Suprapubic skin (tissue), 4 donors: ENCODE data around the gene PKN1. TPM values are rescaled to one million over a fixed set of nuclear protein-coding genes. Genes with fewer than 3 reads are reported as not detected.

Experiments
- DNase-seq, 2 donors: peaks; one replicate each; pipeline ENCODE4 v3.0.0-alpha.2; 2019; ENCODE audit warnings: low spot score in 2 of 2
- H3K27ac ChIP-seq: fragments of 200-600 bp; sonication (generic); one replicate; pipeline ENCODE4 v1.5.1; 2019
- H3K27me3 ChIP-seq: fragments of 200-600 bp; sonication (generic); one replicate; pipeline ENCODE4 v1.5.1; 2019
- H3K36me3 ChIP-seq: fragments of 200-600 bp; sonication (generic); one replicate; pipeline ENCODE4 v1.5.1; 2019
- H3K4me1 ChIP-seq: fragments of 200-600 bp; sonication (generic); one replicate; pipeline ENCODE4 v1.5.1; 2019
- H3K4me3 ChIP-seq: fragments of 200-600 bp; sonication (generic); one replicate; pipeline ENCODE4 v1.5.1; 2019; ENCODE audit warnings: mild to moderate bottlenecking
- H3K9me3 ChIP-seq: fragments of 200-600 bp; sonication (generic); one replicate; pipeline ENCODE4 v1.5.1; 2019
- EP300 ChIP-seq: sonication (generic); formaldehyde crosslinking; IDR thresholded peaks from one replicate; pipeline ENCODE4 v1.6.1; 2017; ENCODE audit warnings: antibody characterized with exemption
- POLR2A ChIP-seq, 2 donors: fragments of 450-650 bp; IDR thresholded peaks; one replicate each; pipeline ENCODE4 v1.6.1; 2017; ENCODE audit warnings: antibody characterized with exemption in 2 of 2, mild to moderate bottlenecking in 2 of 2, moderate library complexity in 2 of 2
- POLR2AphosphoS5 ChIP-seq, 3 donors: sonication (generic); formaldehyde crosslinking; IDR thresholded peaks; one replicate each; pipeline ENCODE4 v1.6.1; 2017; ENCODE audit warnings: antibody characterized with exemption in 3 of 3
- WGBS: methylation state at CpG from one replicate; pipeline ENCODE4 v1.1.5; 2018; 5-methylcytosine and 5-hydroxymethylcytosine counted together
- total RNA-seq, 4 donors: library from RNA; depleted of rRNA; stranded (reverse); fragments of >200 nt; gene quantifications; one replicate each; pipeline ENCODE4 v1.1.0, GENCODE V29; 2016
- TF ChIP-seq, protein P1 (sequence below), 2 donors: fragments of 200-600 bp in 1 of 2; fragments of 450-650 bp in 1 of 2; sonication (generic) in 1 of 2; IDR thresholded peaks; one replicate each; pipeline ENCODE4 v1.5.1; 2016 to 2019; ENCODE audit warnings: antibody characterized with exemption in 2 of 2, mild to moderate bottlenecking in 1 of 2, moderate library complexity in 1 of 2

The PKN1 gene
- total RNA-seq, 4 donors from 2014 or later: 8.6 to 21.2 (median 14.9) TPM

DNA sequence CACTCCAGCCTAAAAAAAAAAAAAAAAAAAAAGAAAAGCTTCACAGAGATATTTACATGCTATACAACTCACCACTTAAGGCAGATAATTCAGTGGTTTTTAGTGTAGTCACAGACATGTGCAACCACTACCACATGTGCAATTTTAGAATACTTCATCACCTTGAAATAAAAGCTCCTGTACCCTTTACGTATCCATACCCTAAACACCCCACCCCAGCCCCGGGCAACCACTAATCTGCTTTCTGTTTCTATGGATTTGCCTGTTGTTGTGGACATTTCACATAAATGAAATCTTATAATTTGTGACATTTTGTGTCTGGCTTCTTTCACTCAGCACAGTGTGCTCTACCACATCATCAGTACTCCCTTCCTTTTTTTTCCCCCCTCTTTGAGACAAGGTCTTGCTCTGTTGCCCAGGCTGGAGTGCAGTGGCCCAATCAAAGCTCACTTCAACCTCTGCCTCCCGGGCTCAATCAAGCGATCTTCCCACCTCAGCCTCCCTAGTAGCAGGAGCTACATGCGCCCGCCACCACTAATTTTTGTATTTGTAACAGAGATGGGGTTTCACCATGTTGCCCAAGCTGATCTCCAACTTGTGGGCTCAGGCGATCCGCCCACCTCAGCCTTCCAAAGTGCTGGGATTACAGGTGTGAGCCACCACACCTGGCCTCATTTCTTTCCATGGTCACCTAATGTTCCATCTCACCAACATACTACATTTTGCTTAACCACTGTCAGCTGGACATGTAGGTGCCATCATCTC lies 18.0 kb upstream of the PKN1 start:
- Histone ChIP-seq H3K4me3 (no peak overlapping the region), H3K9me3 (no peaks in the 10 kb centered on the region), H3K27ac (no peak overlapping the region), H3K36me3 (peaks cover 31% of the 10 kb centered on the region), H3K27me3 (no peaks in the 10 kb centered on the region), H3K4me1 (peaks cover 51% of the 10 kb centered on the region)
- TF ChIP-seq POLR2A (IDR thresholded peaks at IDR 0.05) (no peak), EP300 (no peak), POLR2AphosphoS5 (IDR thresholded peaks at IDR 0.05) (no peak)
- TF ChIP-seq, protein P1, sequence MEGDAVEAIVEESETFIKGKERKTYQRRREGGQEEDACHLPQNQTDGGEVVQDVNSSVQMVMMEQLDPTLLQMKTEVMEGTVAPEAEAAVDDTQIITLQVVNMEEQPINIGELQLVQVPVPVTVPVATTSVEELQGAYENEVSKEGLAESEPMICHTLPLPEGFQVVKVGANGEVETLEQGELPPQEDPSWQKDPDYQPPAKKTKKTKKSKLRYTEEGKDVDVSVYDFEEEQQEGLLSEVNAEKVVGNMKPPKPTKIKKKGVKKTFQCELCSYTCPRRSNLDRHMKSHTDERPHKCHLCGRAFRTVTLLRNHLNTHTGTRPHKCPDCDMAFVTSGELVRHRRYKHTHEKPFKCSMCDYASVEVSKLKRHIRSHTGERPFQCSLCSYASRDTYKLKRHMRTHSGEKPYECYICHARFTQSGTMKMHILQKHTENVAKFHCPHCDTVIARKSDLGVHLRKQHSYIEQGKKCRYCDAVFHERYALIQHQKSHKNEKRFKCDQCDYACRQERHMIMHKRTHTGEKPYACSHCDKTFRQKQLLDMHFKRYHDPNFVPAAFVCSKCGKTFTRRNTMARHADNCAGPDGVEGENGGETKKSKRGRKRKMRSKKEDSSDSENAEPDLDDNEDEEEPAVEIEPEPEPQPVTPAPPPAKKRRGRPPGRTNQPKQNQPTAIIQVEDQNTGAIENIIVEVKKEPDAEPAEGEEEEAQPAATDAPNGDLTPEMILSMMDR (IDR thresholded peaks at IDR 0.05): no peak
- WGBS: 90% methylated on average over 8 of the region's 8 CpGs
- no peak for DNase-seq

DNA sequence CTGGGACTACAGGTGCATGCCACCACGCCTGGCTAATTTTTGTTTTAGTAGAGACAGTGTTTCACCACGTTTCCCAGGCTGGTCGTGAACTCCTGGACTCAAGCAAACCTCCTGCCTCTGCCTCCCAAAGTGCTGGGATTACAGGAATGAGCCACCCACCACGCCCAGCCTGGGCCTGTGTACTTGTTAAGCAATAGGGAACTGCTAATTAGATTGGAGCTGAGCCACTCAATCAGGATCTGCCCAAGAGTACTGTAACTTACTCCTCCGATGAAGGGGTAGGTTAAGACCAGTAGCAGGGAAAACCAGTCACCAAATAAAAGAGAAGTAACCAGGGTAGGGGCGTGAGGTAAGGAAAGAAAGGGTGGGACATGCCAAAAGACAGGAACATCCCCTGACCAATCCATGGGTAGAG lies 16.3 kb upstream of the PKN1 start:
- TF ChIP-seq, protein P1 (IDR thresholded peaks at IDR 0.05): no peak
- TF ChIP-seq POLR2AphosphoS5 (IDR thresholded peaks at IDR 0.05) (no peak), POLR2A (IDR thresholded peaks at IDR 0.05) (no peak), EP300 (no peak)
- peak overlapping the region; percentile 10 for H3K27ac ChIP-seq
- H3K36me3 ChIP-seq: peaks cover 14% of the 10 kb centered on the region
- peak overlapping the region; percentile 79 for H3K4me3 ChIP-seq
- DNase-seq: no peak
- WGBS: 20% methylated on average over 4 of the region's 6 CpGs
- no peaks in the 10 kb centered on the region for H3K27me3 ChIP-seq
- H3K4me1 ChIP-seq: peaks cover 51% of the 10 kb centered on the region
- H3K9me3 ChIP-seq: no peaks in the 10 kb centered on the region

DNA sequence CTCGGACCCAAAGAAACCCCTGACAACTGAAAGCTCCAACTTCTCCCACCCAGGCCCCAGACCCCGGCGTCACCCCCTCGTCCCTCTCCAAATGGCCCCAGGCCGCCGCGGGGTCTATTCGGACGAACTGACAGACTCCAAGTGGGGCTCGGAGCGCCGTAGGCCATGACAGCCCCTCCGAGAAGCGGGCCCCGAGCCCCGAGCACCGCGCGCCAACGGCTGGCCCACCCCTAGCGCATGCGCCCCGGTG lies 14.3 kb upstream of the PKN1 start:
- 0% methylated on average over 1 of the region's 23 CpGs for WGBS
- Histone ChIP-seq H3K27me3 (no peaks in the 10 kb centered on the region), H3K36me3 (no peaks in the 10 kb centered on the region), H3K9me3 (no peaks in the 10 kb centered on the region), H3K27ac (peak overlapping the region; percentile 95), H3K4me1 (peaks cover 45% of the 10 kb centered on the region), H3K4me3 (peak overlapping the region; percentile 79)
- peak; percentile 88 to 91 for DNase-seq
- no peak for TF ChIP-seq EP300

DNA sequence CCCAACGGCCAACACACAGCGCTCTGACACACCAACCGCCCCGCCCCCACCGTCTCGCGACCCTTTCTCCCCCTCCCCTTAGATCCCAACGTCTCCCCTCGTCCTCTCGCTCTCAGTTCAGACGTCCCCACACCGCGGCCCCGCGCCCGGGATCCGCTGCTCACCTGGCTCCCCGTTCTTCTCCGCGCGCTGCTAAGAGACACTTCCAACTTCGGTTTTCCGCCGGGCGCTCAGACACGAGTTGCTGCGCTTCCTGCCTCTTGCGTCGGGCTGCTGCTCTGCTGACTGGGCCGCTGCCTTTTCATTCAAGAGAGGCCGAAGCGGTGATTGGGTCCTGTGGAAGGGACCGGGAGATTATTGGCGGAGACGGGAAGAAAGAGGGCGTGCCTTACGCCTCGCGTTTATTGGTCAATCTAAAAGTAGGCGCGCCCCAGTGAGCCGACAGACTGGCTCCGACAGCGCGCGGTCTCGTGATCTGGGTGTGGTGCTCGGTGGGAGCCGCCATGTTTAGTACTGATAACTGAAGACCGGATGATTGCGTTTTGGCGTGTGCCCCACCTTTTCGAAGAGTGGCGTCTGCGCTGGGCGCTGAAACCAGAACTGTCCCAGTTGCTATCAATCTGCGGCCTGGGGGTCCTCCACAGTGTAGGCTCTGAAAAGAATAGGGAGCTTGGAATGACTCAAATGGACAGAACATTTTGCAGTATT lies 13.8 kb upstream of the PKN1 start, which contains the start of gene DDX39A:
Gene DDX39A (minus strand): TSS at position 236 of the 708 bp plus-strand sequence. CDS start 6,121 bp downstream, outside the sequence.
- DNase-seq: peak; percentile 99
- Histone ChIP-seq H3K27ac (peak within 1 kb of the TSS; percentile 95), H3K27me3 (no peaks in the 10 kb centered on the region), H3K4me1 (peaks cover 40% of the 10 kb centered on the region), H3K36me3 (no peaks in the 10 kb centered on the region), H3K4me3 (peak within 1 kb of the TSS; percentile 79), H3K9me3 (no peaks in the 10 kb centered on the region)
- no peak for TF ChIP-seq EP300
- peak; percentile 14 to 81 (median 67) for TF ChIP-seq POLR2AphosphoS5 (IDR thresholded peaks at IDR 0.05)
- TF ChIP-seq, protein P1 (IDR thresholded peaks at IDR 0.05): no peak
- peak; percentile 28 to 64 for TF ChIP-seq POLR2A (IDR thresholded peaks at IDR 0.05)
- 0% methylated on average over 32 of the region's 57 CpGs for WGBS

DNA sequence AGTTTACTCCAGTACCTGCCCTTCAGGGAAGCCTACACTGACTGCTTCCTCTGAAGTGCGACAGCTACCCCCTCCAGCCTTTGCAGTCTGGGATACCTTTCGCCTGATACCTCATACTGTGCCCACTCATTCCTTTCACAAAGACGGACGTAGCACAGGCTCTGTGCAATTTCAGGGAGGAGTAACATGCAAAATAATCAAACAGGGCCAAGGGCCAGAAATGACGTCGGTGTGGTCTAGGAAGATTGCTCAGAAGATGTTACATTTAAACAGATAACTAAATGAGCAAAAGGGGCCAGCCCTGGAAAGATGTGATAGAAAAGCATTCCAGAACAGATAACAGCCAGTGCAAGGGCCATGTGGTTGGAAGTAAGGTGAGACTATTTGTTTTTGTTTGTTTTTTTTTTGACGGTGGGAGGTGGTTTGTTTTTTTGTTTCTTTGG lies 7.4 kb upstream of the PKN1 start:
- TF ChIP-seq, protein P1 (IDR thresholded peaks at IDR 0.05): no peak
- TF ChIP-seq POLR2A (IDR thresholded peaks at IDR 0.05) (no peak), POLR2AphosphoS5 (IDR thresholded peaks at IDR 0.05) (no peak), EP300 (no peak)
- Histone ChIP-seq H3K27ac (no peak overlapping the region), H3K4me1 (no peaks in the 10 kb centered on the region), H3K36me3 (no peaks in the 10 kb centered on the region), H3K27me3 (no peaks in the 10 kb centered on the region), H3K4me3 (no peak overlapping the region), H3K9me3 (no peaks in the 10 kb centered on the region)
- WGBS: 66% methylated on average over 7 of the region's 7 CpGs
- DNase-seq: no peak
